ENCODE results near the gene RPS6KA4.

Gene RPS6KA4

GRCh38 chr11:64352099-64352994 is 6.6 kb upstream of the RPS6KA4 start:
- Mint-ChIP-seq H3K27me3 (no peaks in the 10 kb centered on the region), H3K9me3 (no peaks in the 10 kb centered on the region), H3K27ac (peak overlapping the region in 1 of 2 donors; percentile 59), H3K4me3 (no peak overlapping the region), H3K4me1 (peaks cover 25% of the 10 kb centered on the region)
- no peak for DNase-seq
- no peak for ATAC-seq

GRCh38 chr11:64352995-64353714 is 5.8 kb upstream of the RPS6KA4 start:
- no peak overlapping the region for H3K27ac Mint-ChIP-seq
- no peaks in the 10 kb centered on the region for H3K27me3 Mint-ChIP-seq
- H3K4me1 Mint-ChIP-seq: peaks cover 33% of the 10 kb centered on the region
- DNase-seq (no peak), ATAC-seq (no peak)
- H3K4me3 Mint-ChIP-seq: no peak overlapping the region
- H3K9me3 Mint-ChIP-seq: no peaks in the 10 kb centered on the region

GRCh38 chr11:64353715-64354506 is 5.1 kb upstream of the RPS6KA4 start:
- no peak for ATAC-seq
- H3K4me3 Mint-ChIP-seq: no peak overlapping the region

GRCh38 chr11:64355078-64355940 is 3.7 kb upstream of the RPS6KA4 start:
- Mint-ChIP-seq H3K9me3 (no peaks in the 10 kb centered on the region), H3K4me3 (no peak overlapping the region), H3K27me3 (no peaks in the 10 kb centered on the region), H3K27ac (no peak overlapping the region), H3K4me1 (peaks cover 51% of the 10 kb centered on the region)
- peak; percentile 53 for ATAC-seq
- DNase-seq: peak; percentile 51 to 70

More at GRCh38 chr11:64353715-64354506, 5.1 kb upstream of the RPS6KA4 start:
- Mint-ChIP-seq H3K9me3 (no peaks in the 10 kb centered on the region), H3K4me1 (peaks cover 39% of the 10 kb centered on the region), H3K27ac (no peak overlapping the region), H3K27me3 (no peaks in the 10 kb centered on the region)
- no peak for DNase-seq

- peak overlapping the region; percentile 50 to 53 for H3K4me3 Mint-ChIP-seq
- ATAC-seq (no peak), DNase-seq (peak; percentile 29 to 50)
- no peaks in the 10 kb centered on the region for H3K27me3 Mint-ChIP-seq
- peak overlapping the region in 1 of 2 donors; percentile 19 for H3K27ac Mint-ChIP-seq
- peaks cover 65% of the 10 kb centered on the region for H3K4me1 Mint-ChIP-seq
- no peaks in the 10 kb centered on the region for H3K9me3 Mint-ChIP-seq
Observed at GRCh38 chr11:64356498-64357411, 2.2 kb upstream of the RPS6KA4 start.

GRCh38 chr11:64357446-64357845 is 1.5 kb upstream of the RPS6KA4 start:
- ATAC-seq: no peak
- DNase-seq: no peak
- Mint-ChIP-seq H3K27ac (no peak overlapping the region), H3K4me1 (peaks cover 70% of the 10 kb centered on the region), H3K9me3 (no peaks in the 10 kb centered on the region), H3K4me3 (peak overlapping the region; percentile 60 to 75), H3K27me3 (no peaks in the 10 kb centered on the region)

- DNase-seq (peak; percentile 36 to 46), ATAC-seq (peak; percentile 52)
- H3K27ac Mint-ChIP-seq: no peak overlapping the region
Observed at GRCh38 chr11:64357904-64358535, 942 bp upstream of the RPS6KA4 start.

GRCh38 chr11:64358536-64358906 is 441 bp upstream of the RPS6KA4 start:
- H3K4me3 Mint-ChIP-seq: peak overlapping the region; percentile 60 to 75
- peaks cover 70% of the 10 kb centered on the region for H3K4me1 Mint-ChIP-seq
- no peak for DNase-seq
- no peak for ATAC-seq
- no peaks in the 10 kb centered on the region for H3K9me3 Mint-ChIP-seq
- no peaks in the 10 kb centered on the region for H3K27me3 Mint-ChIP-seq
- no peak overlapping the region for H3K27ac Mint-ChIP-seq

More at GRCh38 chr11:64357904-64358535, 942 bp upstream of the RPS6KA4 start:
- Mint-ChIP-seq H3K4me3 (peak overlapping the region; percentile 60 to 75), H3K27me3 (no peaks in the 10 kb centered on the region), H3K4me1 (peaks cover 70% of the 10 kb centered on the region), H3K9me3 (no peaks in the 10 kb centered on the region)

- peak overlapping the region in 1 of 2 donors; percentile 49 for H3K27ac Mint-ChIP-seq
- H3K27me3 Mint-ChIP-seq: no peaks in the 10 kb centered on the region
- ATAC-seq (peak; percentile 41), DNase-seq (peak in 1 of 2 donors; percentile 33)
- peaks cover 64% of the 10 kb centered on the region for H3K4me1 Mint-ChIP-seq
- H3K4me3 Mint-ChIP-seq: peak overlapping the region; percentile 81 to 84
- H3K9me3 Mint-ChIP-seq: no peaks in the 10 kb centered on the region
Observed at GRCh38 chr11:64359712-64360445, 917 bp downstream of the RPS6KA4 start.

- Mint-ChIP-seq H3K4me3 (peak overlapping the region; percentile 81 to 84), H3K27me3 (no peaks in the 10 kb centered on the region), H3K9me3 (no peaks in the 10 kb centered on the region), H3K4me1 (peaks cover 58% of the 10 kb centered on the region), H3K27ac (no peak overlapping the region)
- ATAC-seq (no peak), DNase-seq (no peak)
Observed at GRCh38 chr11:64360448-64360921, 1.5 kb downstream of the RPS6KA4 start.

- Mint-ChIP-seq H3K9me3 (no peaks in the 10 kb centered on the region), H3K4me1 (peaks cover 51% of the 10 kb centered on the region), H3K27ac (peak overlapping the region in 1 of 2 donors; percentile 5), H3K27me3 (no peaks in the 10 kb centered on the region), H3K4me3 (no peak overlapping the region)
- DNase-seq (no peak), ATAC-seq (no peak)
Observed at GRCh38 chr11:64361659-64362058, 2.7 kb downstream of the RPS6KA4 start.

GRCh38 chr11:64362339-64362738 is 3.4 kb downstream of the RPS6KA4 start:
- Mint-ChIP-seq H3K27ac (no peak overlapping the region), H3K4me1 (peaks cover 45% of the 10 kb centered on the region), H3K27me3 (no peaks in the 10 kb centered on the region), H3K4me3 (no peak overlapping the region), H3K9me3 (no peaks in the 10 kb centered on the region)
- ATAC-seq (no peak), DNase-seq (no peak)

- peaks cover 28% of the 10 kb centered on the region for H3K4me1 Mint-ChIP-seq
- no peak overlapping the region for H3K27ac Mint-ChIP-seq
- no peak overlapping the region for H3K4me3 Mint-ChIP-seq
- DNase-seq: no peak
- no peaks in the 10 kb centered on the region for H3K27me3 Mint-ChIP-seq
- ATAC-seq: no peak
- H3K9me3 Mint-ChIP-seq: no peaks in the 10 kb centered on the region
Observed at GRCh38 chr11:64364435-64364834, 5.5 kb downstream of the RPS6KA4 start.
